ENCODE data around the gene GPALPP1.
"Not testable (repeated sequence)": the region's sequence is repeated elsewhere in the genome, so short reads cannot be mapped to it uniquely, and the experiment has no call there.

The GPALPP1 gene, protein sequence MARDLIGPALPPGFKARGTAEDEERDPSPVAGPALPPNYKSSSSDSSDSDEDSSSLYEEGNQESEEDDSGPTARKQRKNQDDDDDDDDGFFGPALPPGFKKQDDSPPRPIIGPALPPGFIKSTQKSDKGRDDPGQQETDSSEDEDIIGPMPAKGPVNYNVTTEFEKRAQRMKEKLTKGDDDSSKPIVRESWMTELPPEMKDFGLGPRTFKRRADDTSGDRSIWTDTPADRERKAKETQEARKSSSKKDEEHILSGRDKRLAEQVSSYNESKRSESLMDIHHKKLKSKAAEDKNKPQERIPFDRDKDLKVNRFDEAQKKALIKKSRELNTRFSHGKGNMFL

DNA sequence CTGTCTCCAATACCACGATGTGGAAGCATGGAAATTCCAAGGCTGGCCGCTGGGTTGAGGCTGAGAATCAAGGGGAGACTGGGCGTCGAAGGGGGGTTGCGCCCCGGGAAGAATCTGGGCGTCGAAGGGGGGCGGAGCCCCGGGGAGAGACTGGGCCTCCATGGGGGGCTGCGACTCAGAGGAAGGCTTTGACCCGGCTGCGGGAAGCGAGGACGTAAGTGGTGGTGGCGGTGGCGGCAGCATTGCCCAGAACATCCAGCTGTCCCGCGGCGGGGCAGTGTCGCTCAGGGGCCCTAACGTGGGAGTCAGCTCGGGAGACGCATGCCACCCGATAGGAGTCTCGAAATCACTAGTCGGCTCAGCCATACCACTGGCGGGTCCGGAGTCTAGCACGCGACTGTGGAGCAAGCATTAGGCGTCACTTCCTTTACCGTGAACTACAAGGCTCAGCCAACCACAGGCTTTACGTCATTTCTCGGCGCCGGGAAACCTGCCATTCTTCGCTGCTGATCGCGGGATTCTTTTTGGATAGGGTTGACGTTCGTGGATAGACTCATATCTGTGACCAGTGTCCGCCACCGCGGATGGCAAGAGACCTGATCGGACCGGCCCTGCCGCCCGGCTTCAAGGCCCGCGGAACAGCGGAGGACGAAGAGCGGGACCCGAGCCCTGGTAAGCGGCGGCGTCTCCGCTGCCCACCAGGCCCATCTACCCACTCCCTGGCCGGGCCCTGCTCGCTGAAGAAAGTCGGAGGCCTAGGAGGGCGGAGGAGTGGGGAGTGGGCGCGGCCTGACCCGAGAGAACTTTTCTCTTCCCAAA, at the start of gene GPALPP1, which contains the start of gene NUFIP1:
Gene GPALPP1 (plus strand): TSS at position 468 of the 819 bp plus-strand sequence. CDS start 117 bp downstream, at position 585.
Gene NUFIP1 (minus strand): TSS at position 401 of the 819 bp plus-strand sequence. CDS start 35 bp downstream, at position 366.
- H3K27ac ChIP-seq (ENCODE audit: low read depth, low read length), result peak within 1 kb of the TSS; percentile 16; the same call in 1 of the 2 replicates
- H3K9me3 ChIP-seq (ENCODE audit: control insufficient read depth, insufficient read depth, low read length), result no peaks in the 10 kb centered on the region

GRCh38 chr13:44943411-44943810, 45.9 kb upstream of the GPALPP1 start:
- H4K20me1 ChIP-seq (ENCODE audit: control insufficient read depth, insufficient read depth, low read depth, low read length); H3K27me3 ChIP-seq (ENCODE audit: control insufficient read depth, low read length); H3K79me2 ChIP-seq (ENCODE audit: control insufficient read depth, low read length); H3K9me3 ChIP-seq (ENCODE audit: control insufficient read depth, insufficient read depth, low read length); H3K4me3 ChIP-seq (ENCODE audit: low read length); H3K4me1 ChIP-seq (ENCODE audit: control insufficient read depth, low read length); H3F3A ChIP-seq (ENCODE audit: control insufficient read depth, insufficient read depth); H3K27ac ChIP-seq (ENCODE audit: low read depth, low read length); H3K4me2 ChIP-seq (ENCODE audit: low read length); H3K9me2 ChIP-seq (replicated peaks; ENCODE audit: control insufficient read depth, low read length): not testable (repeated sequence)
- H3K36me3 ChIP-seq (ENCODE audit: control insufficient read depth, low read length), result peaks cover 16% of the 10 kb centered on the region

More for the DNA sequence above, at the start of gene GPALPP1, which contains the start of gene NUFIP1:
- TF ChIP-seq EZH2phosphoT487 (IDR thresholded peaks at IDR 0.05; ENCODE audit: borderline replicate concordance, low read length), result no peak
- TF ChIP-seq, protein P1, sequence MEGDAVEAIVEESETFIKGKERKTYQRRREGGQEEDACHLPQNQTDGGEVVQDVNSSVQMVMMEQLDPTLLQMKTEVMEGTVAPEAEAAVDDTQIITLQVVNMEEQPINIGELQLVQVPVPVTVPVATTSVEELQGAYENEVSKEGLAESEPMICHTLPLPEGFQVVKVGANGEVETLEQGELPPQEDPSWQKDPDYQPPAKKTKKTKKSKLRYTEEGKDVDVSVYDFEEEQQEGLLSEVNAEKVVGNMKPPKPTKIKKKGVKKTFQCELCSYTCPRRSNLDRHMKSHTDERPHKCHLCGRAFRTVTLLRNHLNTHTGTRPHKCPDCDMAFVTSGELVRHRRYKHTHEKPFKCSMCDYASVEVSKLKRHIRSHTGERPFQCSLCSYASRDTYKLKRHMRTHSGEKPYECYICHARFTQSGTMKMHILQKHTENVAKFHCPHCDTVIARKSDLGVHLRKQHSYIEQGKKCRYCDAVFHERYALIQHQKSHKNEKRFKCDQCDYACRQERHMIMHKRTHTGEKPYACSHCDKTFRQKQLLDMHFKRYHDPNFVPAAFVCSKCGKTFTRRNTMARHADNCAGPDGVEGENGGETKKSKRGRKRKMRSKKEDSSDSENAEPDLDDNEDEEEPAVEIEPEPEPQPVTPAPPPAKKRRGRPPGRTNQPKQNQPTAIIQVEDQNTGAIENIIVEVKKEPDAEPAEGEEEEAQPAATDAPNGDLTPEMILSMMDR (IDR thresholded peaks at IDR 0.05; ENCODE audit: low read depth, low read length, poor library complexity, severe bottlenecking), result no peak
- H3F3A ChIP-seq (ENCODE audit: control insufficient read depth, insufficient read depth), result no peaks in the 10 kb centered on the region
- peaks cover 91% of the 10 kb centered on the region for H3K79me2 ChIP-seq (ENCODE audit: control insufficient read depth, low read length)
- no peaks in the 10 kb centered on the region for H4K20me1 ChIP-seq (ENCODE audit: control insufficient read depth, insufficient read depth, low read depth, low read length)
- no peaks in the 10 kb centered on the region for H3K27me3 ChIP-seq (ENCODE audit: control insufficient read depth, low read length)
- peak within 1 kb of the TSS; percentile 68 for H3K4me2 ChIP-seq (ENCODE audit: low read length)
- peaks cover 14% of the 10 kb centered on the region for H3K36me3 ChIP-seq (ENCODE audit: control insufficient read depth, low read length)
- H3K9me2 ChIP-seq (replicated peaks; ENCODE audit: control insufficient read depth, low read length), result no peaks in the 10 kb centered on the region
- H3K4me1 ChIP-seq (ENCODE audit: control insufficient read depth, low read length), result peaks cover 24% of the 10 kb centered on the region
- peak within 1 kb of the TSS; percentile 95 for H3K4me3 ChIP-seq (ENCODE audit: low read length)

DNA sequence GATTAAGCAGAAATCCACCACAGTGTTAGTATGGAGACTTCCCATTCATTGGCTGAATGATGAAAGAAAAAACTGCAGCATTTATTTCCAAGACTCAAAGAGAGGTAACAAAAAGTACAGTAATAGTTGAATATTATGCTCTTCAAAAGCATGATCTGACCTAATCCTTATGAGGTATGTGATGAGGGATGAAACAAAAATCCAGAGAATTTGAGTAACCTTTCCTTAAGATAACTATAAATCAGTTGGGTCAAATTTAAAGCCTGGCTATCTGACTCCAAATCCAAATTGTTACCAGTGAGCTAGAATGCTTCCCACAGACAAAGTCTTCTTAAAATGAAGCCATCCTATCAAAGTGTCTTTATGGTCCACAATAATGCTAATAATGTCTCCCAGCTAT, 38.2 kb upstream of the GPALPP1 start:
- Histone ChIP-seq H3K9me2 (replicated peaks; ENCODE audit: control insufficient read depth, low read length) (no peaks in the 10 kb centered on the region), H3K36me3 (ENCODE audit: control insufficient read depth, low read length) (peaks cover 8% of the 10 kb centered on the region; the same call in 1 of the 2 replicates), H3K79me2 (ENCODE audit: control insufficient read depth, low read length) (no peaks in the 10 kb centered on the region), H3K9me3 (ENCODE audit: control insufficient read depth, insufficient read depth, low read length) (no peaks in the 10 kb centered on the region), H3K27ac (ENCODE audit: low read depth, low read length) (no peak overlapping the region), H3K4me2 (ENCODE audit: low read length) (no peak overlapping the region), H3K4me3 (ENCODE audit: low read length) (no peak overlapping the region), H3K4me1 (ENCODE audit: control insufficient read depth, low read length) (no peaks in the 10 kb centered on the region), H3K27me3 (ENCODE audit: control insufficient read depth, low read length) (no peaks in the 10 kb centered on the region), H4K20me1 (ENCODE audit: control insufficient read depth, insufficient read depth, low read depth, low read length) (no peaks in the 10 kb centered on the region), H3F3A (ENCODE audit: control insufficient read depth, insufficient read depth) (no peaks in the 10 kb centered on the region)
- TF ChIP-seq, protein P1 (IDR thresholded peaks at IDR 0.05; ENCODE audit: low read depth, low read length, poor library complexity, severe bottlenecking), result no peak
- TF ChIP-seq EZH2phosphoT487 (IDR thresholded peaks at IDR 0.05; ENCODE audit: borderline replicate concordance, low read length), result no peak

Data from DOHH2 (cell line).